CD4-positive, alpha-beta T cell (primary cell): ENCODE data around the gene LHFPL3. TPM values are rescaled to one million over a fixed set of nuclear protein-coding genes. Genes with fewer than 3 reads are reported as not detected.

ENCODE experiments used
- ATAC-seq: fragments of 200-7000 bp; cut with Tn5 transposase; one replicate; pipeline ENCODE4 v1.10.0; 2022; ENCODE audit warnings: mild to moderate bottlenecking; ENCODE audit not compliant: poor library complexity
- CTCF ChIA-PET: fragments of 350-600 bp; sonication (Branson Sonifier 250); formaldehyde crosslinking; loops from one replicate; lab custom pipeline; 2021; ENCODE audit warnings: antibody characterized with exemption, inconsistent platforms; lab: Charles Lee
- POLR2A ChIA-PET: fragments of 350-600 bp; sonication (Branson Sonifier 250); formaldehyde crosslinking; loops from one replicate; lab custom pipeline; 2021; ENCODE audit warnings: antibody characterized with exemption, inconsistent platforms; lab: Charles Lee
- DNase-seq, 14 experiments: peaks; one replicate each; pipeline ENCODE4 v3.0.0-alpha.2; 2013 to 2020; ENCODE audit warnings: mixed read lengths in 2 of 14
- H3K27ac ChIP-seq, 2 donors: one replicate each; pipeline versions ENCODE4 v1.5.1 to v1.7.0; 2013; ENCODE audit warnings: low read length in 2 of 2, low read depth in 1 of 2, mild to moderate bottlenecking in 1 of 2
- H3K27me3 ChIP-seq, 2 experiments: 1 replicate in 1 of 2; 2 replicates in 1 of 2; pipeline versions ENCODE4 v1.6.1 to v1.7.0; 2013; ENCODE audit warnings: low read length in 2 of 2, control low read depth in 1 of 2, mild to moderate bottlenecking in 1 of 2, moderate library complexity in 1 of 2; ENCODE audit not compliant: insufficient read depth in 2 of 2, control insufficient read depth in 1 of 2
- H3K36me3 ChIP-seq: one replicate; pipeline ENCODE4 v1.6.1; 2013; ENCODE audit warnings: low read length, control low read depth; ENCODE audit not compliant: insufficient read depth
- H3K4me1 ChIP-seq: one replicate; pipeline ENCODE4 v1.6.1; 2013; ENCODE audit warnings: low read length, control low read depth; ENCODE audit not compliant: insufficient read depth
- H3K4me3 ChIP-seq: one replicate; pipeline ENCODE4 v1.5.1; 2013; ENCODE audit warnings: mild to moderate bottlenecking, low read length, moderate library complexity
- H3K9me3 ChIP-seq, 2 experiments: 1 replicate in 1 of 2; 2 replicates in 1 of 2; pipeline versions ENCODE4 v1.6.1 to v1.7.0; 2013; ENCODE audit warnings: low read length in 2 of 2, mild to moderate bottlenecking in 2 of 2, control low read depth in 1 of 2, moderate library complexity in 1 of 2; ENCODE audit not compliant: control insufficient read depth in 1 of 2, insufficient read depth in 1 of 2
- H3K27ac Mint-ChIP-seq: one replicate; pipeline ENCODE4 v1.8.0; 2020; ENCODE audit warnings: mixed read lengths
- H3K27me3 Mint-ChIP-seq: one replicate; pipeline ENCODE4 v1.8.0; 2021; ENCODE audit warnings: mixed read lengths
- H3K36me3 Mint-ChIP-seq: one replicate; pipeline ENCODE4 v1.8.0; 2021; ENCODE audit warnings: low read depth, mixed read lengths
- H3K4me1 Mint-ChIP-seq: one replicate; pipeline ENCODE4 v1.8.0; 2021; ENCODE audit warnings: low read depth, mixed read lengths
- H3K4me3 Mint-ChIP-seq: one replicate; pipeline ENCODE4 v1.8.0; 2020; ENCODE audit warnings: mild to moderate bottlenecking, mixed read lengths
- H3K9me3 Mint-ChIP-seq: one replicate; pipeline ENCODE4 v1.8.0; 2020; ENCODE audit warnings: mixed read lengths
- intact Hi-C, 2 experiments: fragments of 100-400 bp; cut with DNase I in 1 of 2; cut with micrococcal nuclease in 1 of 2; formaldehyde crosslinking; loops; one replicate each; pipeline versions ENCODE4 v1.15.1 to v1.9.0; 2023 to 2025; cut with DNase I, micrococcal nuclease
- total RNA-seq, 174 experiments: library from RNA in 2 of 174; stranded (reverse) in 2 of 174; gene quantifications; one replicate each; pipeline ENCODE4 v1.2.3 and lab custom pipeline; 2021 to 2026
- TF ChIP-seq, protein P1 (sequence below): fragments of 200-600 bp; IDR thresholded peaks from one replicate; pipeline ENCODE4 v1.8.0; 2022; ENCODE audit warnings: antibody characterized with exemption, mild to moderate bottlenecking

LHFPL3 gene
- total RNA-seq, 2 experiments from 2014 or later, result not detected

DNA sequence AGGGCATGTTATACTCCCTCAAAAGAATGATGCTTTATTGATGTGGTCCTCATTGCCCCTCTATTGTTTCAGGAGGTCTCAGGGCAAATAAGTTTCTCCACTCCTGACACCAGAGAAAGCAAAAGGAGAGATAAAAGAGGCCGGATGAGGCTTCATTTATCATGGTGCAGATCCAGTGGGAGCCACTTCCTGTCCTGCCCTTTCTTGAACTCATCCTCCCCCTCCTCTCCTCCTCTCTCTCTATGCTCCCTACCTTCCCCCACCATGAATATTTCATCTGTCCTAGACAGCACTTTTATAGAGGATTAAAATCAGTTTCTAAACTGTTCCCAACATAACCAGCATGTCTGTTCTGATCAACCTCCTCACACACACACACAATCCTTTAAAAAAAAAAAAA is 513.4 kb downstream of the LHFPL3 start:
- Mint-ChIP-seq H3K4me3 (no peak overlapping the region), H3K27me3 (peaks cover 41% of the 10 kb centered on the region), H3K27ac (no peak overlapping the region), H3K9me3 (no peaks in the 10 kb centered on the region), H3K36me3 (no peaks in the 10 kb centered on the region), H3K4me1 (no peaks in the 10 kb centered on the region)
- CTCF ChIA-PET, result no interaction called here
- DNase-seq, result no peak
- Histone ChIP-seq H3K4me1 (no peaks in the 10 kb centered on the region), H3K36me3 (no peaks in the 10 kb centered on the region), H3K4me3 (no peak overlapping the region), H3K27me3 (peaks cover 3 to 17% of the 10 kb centered on the region in 2 experiments), H3K9me3 (no peaks in the 10 kb centered on the region), H3K27ac (no peak overlapping the region)
- intact Hi-C loops, result loop anchor here in 1 of 2 experiments (10.0 kb wide), 1 partner anchor 1547 kb away; the partner anchor contains the start of gene PMPCB
- POLR2A ChIA-PET, result no interaction called here
- ATAC-seq, result no peak
- TF ChIP-seq, protein P1, sequence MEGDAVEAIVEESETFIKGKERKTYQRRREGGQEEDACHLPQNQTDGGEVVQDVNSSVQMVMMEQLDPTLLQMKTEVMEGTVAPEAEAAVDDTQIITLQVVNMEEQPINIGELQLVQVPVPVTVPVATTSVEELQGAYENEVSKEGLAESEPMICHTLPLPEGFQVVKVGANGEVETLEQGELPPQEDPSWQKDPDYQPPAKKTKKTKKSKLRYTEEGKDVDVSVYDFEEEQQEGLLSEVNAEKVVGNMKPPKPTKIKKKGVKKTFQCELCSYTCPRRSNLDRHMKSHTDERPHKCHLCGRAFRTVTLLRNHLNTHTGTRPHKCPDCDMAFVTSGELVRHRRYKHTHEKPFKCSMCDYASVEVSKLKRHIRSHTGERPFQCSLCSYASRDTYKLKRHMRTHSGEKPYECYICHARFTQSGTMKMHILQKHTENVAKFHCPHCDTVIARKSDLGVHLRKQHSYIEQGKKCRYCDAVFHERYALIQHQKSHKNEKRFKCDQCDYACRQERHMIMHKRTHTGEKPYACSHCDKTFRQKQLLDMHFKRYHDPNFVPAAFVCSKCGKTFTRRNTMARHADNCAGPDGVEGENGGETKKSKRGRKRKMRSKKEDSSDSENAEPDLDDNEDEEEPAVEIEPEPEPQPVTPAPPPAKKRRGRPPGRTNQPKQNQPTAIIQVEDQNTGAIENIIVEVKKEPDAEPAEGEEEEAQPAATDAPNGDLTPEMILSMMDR, result no peak

DNA sequence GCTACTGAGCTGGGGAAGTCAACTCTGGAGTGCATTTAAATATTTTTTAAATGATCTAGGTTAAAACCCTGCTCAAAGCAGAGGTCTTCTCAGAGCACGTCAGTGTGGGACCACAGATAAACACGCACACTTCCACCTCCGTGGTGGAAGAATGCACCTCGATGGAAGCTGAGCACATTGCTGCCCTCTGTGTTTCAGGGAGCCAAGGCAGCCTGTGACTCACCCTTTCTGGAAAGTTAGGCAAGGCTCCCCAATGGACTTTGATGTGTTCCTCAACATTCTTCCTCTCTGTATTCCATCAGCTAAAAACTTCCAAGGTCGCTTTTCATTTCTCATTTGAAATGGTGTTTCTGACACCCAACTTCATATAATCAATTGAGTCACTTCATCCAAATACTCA is 514.8 kb downstream of the LHFPL3 start:
- DNase-seq (no peak), ATAC-seq (no peak)
- TF ChIP-seq, protein P1, result no peak
- Mint-ChIP-seq H3K36me3 (no peaks in the 10 kb centered on the region), H3K27me3 (peaks cover 39% of the 10 kb centered on the region), H3K9me3 (no peaks in the 10 kb centered on the region), H3K4me3 (no peak overlapping the region), H3K4me1 (no peaks in the 10 kb centered on the region), H3K27ac (no peak overlapping the region)
- intact Hi-C loops, result loop anchor here in 1 of 2 experiments (10.0 kb wide), 1 partner anchor 1548 kb away; the partner anchor contains the start of gene PMPCB
- Histone ChIP-seq H3K9me3 (no peaks in the 10 kb centered on the region), H3K36me3 (no peaks in the 10 kb centered on the region), H3K27me3 (peaks cover 0 to 6% of the 10 kb centered on the region in 2 experiments), H3K27ac (no peak overlapping the region), H3K4me3 (no peak overlapping the region), H3K4me1 (no peaks in the 10 kb centered on the region)
- ChIA-PET POLR2A (no interaction called here), CTCF (no interaction called here)

DNA sequence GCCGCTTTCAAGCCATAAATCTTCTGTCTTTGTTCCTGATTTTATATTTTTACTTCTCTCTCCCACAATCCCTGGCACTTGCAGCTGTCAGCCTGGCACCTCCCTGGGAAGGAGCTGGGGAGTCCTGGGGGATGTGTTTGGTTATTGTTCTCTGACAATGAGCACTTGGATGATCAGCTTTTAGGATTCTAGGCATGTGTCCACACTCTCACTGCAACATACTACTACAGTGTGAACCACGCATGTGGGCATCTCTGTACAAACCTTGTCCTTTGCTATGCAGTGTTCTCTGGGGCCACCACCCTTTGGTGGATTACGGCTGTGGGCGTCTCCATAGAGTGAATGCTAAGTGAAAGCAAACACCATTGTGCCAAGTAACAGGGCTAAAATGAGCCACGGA is 517.2 kb downstream of the LHFPL3 start:
- ChIA-PET CTCF (no interaction called here), POLR2A (no interaction called here)
- Mint-ChIP-seq H3K27me3 (peaks cover 38% of the 10 kb centered on the region), H3K4me3 (no peak overlapping the region), H3K4me1 (no peaks in the 10 kb centered on the region), H3K27ac (no peak overlapping the region), H3K9me3 (no peaks in the 10 kb centered on the region), H3K36me3 (no peaks in the 10 kb centered on the region)
- Histone ChIP-seq H3K36me3 (no peaks in the 10 kb centered on the region), H3K27ac (no peak overlapping the region), H3K9me3 (no peaks in the 10 kb centered on the region), H3K27me3 (peaks cover 0 to 4% of the 10 kb centered on the region in 2 experiments), H3K4me3 (no peak overlapping the region), H3K4me1 (no peaks in the 10 kb centered on the region)
- TF ChIP-seq, protein P1, result no peak
- intact Hi-C loops, result loop anchor here (5.0 to 10.0 kb wide), 2 partner anchors 1273 to 1551 kb away; partner anchors contain the start of gene PMPCB (in 1 of the 2)
- ATAC-seq (no peak), DNase-seq (no peak)
